H1 (cell line): ENCODE results near the gene PNMA1. TPM values are rescaled to one million over a fixed set of nuclear protein-coding genes. Genes with fewer than 3 reads are reported as not detected.

Source experiments
- CTCF ChIA-PET: fragments of 300-600 bp; sonication (Branson Sonifier 250); formaldehyde crosslinking; loops from one replicate; lab custom pipeline; 2021; ENCODE audit not compliant: partially characterized antibody; lab: Charles Lee
- POLR2A ChIA-PET: fragments of 300-600 bp; sonication (Branson Sonifier 250); formaldehyde crosslinking; loops from one replicate; lab custom pipeline; 2021; ENCODE audit warnings: inconsistent platforms; ENCODE audit not compliant: partially characterized antibody; lab: Charles Lee
- DNase-seq, 2 experiments: peaks; one replicate each; pipeline versions ENCODE4 v3.0.0 to v3.0.0-alpha.2; 2010 to 2022; ENCODE audit warnings: low spot score in 2 of 2, low read depth in 1 of 2, mixed read lengths in 1 of 2
- FAIRE-seq: peaks from 2 replicates; lab custom pipeline; 2011; peaks lifted over from hg19 to GRCh38; lab: Jason Lieb, UNC
- H2AFZ ChIP-seq: 2 replicates; pipeline ENCODE4 v1.8.1; 2012; ENCODE audit warnings: low read length, inconsistent platforms
- H2AK5ac ChIP-seq: 2 replicates; pipeline ENCODE4 v1.6.1; 2013; ENCODE audit warnings: low read depth, low read length
- H2BK120ac ChIP-seq: replicated peaks from 2 replicates; pipeline ENCODE3; 2013; ENCODE audit warnings: low read depth, low read length, inconsistent platforms
- H2BK12ac ChIP-seq: 2 replicates; pipeline ENCODE4 v1.6.1; 2013; ENCODE audit warnings: low read depth, low read length
- H2BK15ac ChIP-seq: 2 replicates; pipeline ENCODE4 v1.6.1; 2013; ENCODE audit warnings: low read length
- H2BK20ac ChIP-seq: 2 replicates; pipeline ENCODE4 v1.6.1; 2013; ENCODE audit warnings: low read length
- H2BK5ac ChIP-seq: 2 replicates; pipeline ENCODE4 v1.6.1; 2013; ENCODE audit warnings: low read depth, low read length
- H3K14ac ChIP-seq: 2 replicates; pipeline ENCODE4 v1.6.1; 2013; ENCODE audit warnings: inconsistent platforms; ENCODE audit not compliant: insufficient read length
- H3K18ac ChIP-seq: 2 replicates; pipeline ENCODE4 v1.6.1; 2013; ENCODE audit warnings: low read length; ENCODE audit errors: extremely low read depth
- H3K23ac ChIP-seq: 2 replicates; pipeline ENCODE4 v1.6.1; 2013; ENCODE audit warnings: inconsistent platforms; ENCODE audit not compliant: insufficient read length
- H3K23me2 ChIP-seq: 2 replicates; pipeline ENCODE4 v1.6.1; 2013; ENCODE audit warnings: low read depth, low read length
- H3K27ac ChIP-seq: 2 replicates; pipeline ENCODE4 v1.6.1; 2011; ENCODE audit warnings: low read depth, low read length, inconsistent platforms
- H3K27me3 ChIP-seq, 4 experiments: replicated peaks in 1 of 4; 1 replicate in 1 of 4; 2 replicates in 3 of 4; pipeline versions ENCODE4 v1.6.1 to v1.8.1; 2011 to 2013; ENCODE audit warnings: low read length in 3 of 4, mild to moderate bottlenecking in 3 of 4, inconsistent platforms in 2 of 4, mixed read lengths in 2 of 4, moderate library complexity in 1 of 4; ENCODE audit not compliant: control insufficient read depth in 3 of 4, insufficient read depth in 3 of 4; ENCODE audit errors: extremely low read depth in 1 of 4
- H3K36me3 ChIP-seq, 4 experiments: 2 replicates each; pipeline versions ENCODE4 v1.6.1 to v1.8.1; 2011 to 2013; ENCODE audit warnings: mild to moderate bottlenecking in 4 of 4, low read length in 3 of 4, moderate library complexity in 2 of 4, control low read depth in 1 of 4, inconsistent platforms in 1 of 4; ENCODE audit not compliant: insufficient read depth in 4 of 4, control insufficient read depth in 2 of 4
- H3K4ac ChIP-seq: replicated peaks from 2 replicates; pipeline ENCODE3; 2013; ENCODE audit warnings: low read length, low read depth, mixed read lengths, inconsistent platforms; ENCODE audit not compliant: insufficient read length
- H3K4me1 ChIP-seq, 4 experiments: replicated peaks in 1 of 4; 1 replicate in 1 of 4; 2 replicates in 3 of 4; pipeline versions ENCODE4 v1.6.1 to v1.8.1; 2011 to 2013; ENCODE audit warnings: low read length in 3 of 4, inconsistent platforms in 2 of 4, mixed read lengths in 1 of 4; ENCODE audit not compliant: insufficient read depth in 4 of 4, control insufficient read depth in 3 of 4
- H3K4me2 ChIP-seq, 2 experiments: 2 replicates each; pipeline versions ENCODE4 v1.6.1 to v1.8.1; 2011 to 2013; ENCODE audit warnings: low read depth in 2 of 2, low read length in 2 of 2, control low read depth in 1 of 2, inconsistent platforms in 1 of 2, mild to moderate bottlenecking in 1 of 2; ENCODE audit not compliant: insufficient read depth in 1 of 2
- H3K4me3 ChIP-seq, 4 experiments: fragments of 200-600, 300-600 bp in 1 of 4; sonication (generic), shearing (Covaris generic), sonication (Bioruptor Twin) in 1 of 4; 2 replicates each; pipeline versions ENCODE4 v1.5.1 to v1.8.1; 2011 to 2016; ENCODE audit warnings: low read length in 4 of 4, low read depth in 3 of 4, control low read depth in 2 of 4, inconsistent platforms in 2 of 4, mild to moderate bottlenecking in 2 of 4, mixed read lengths in 1 of 4, moderate library complexity in 1 of 4; ENCODE audit not compliant: insufficient read depth in 2 of 4; ENCODE audit errors: extremely low read depth in 1 of 4
- H3K56ac ChIP-seq: replicated peaks from 2 replicates; pipeline ENCODE3; 2013; ENCODE audit warnings: low read depth, mild to moderate bottlenecking, mixed read lengths, low read length, inconsistent platforms; ENCODE audit not compliant: insufficient read length
- H3K79me1 ChIP-seq: 2 replicates; pipeline ENCODE4 v1.6.1; 2013; ENCODE audit warnings: low read depth, low read length, control low read depth
- H3K79me2 ChIP-seq, 2 experiments: 2 replicates each; pipeline versions ENCODE4 v1.6.1 to v1.8.1; 2012 to 2013; ENCODE audit warnings: low read length in 2 of 2, mild to moderate bottlenecking in 2 of 2, inconsistent platforms in 1 of 2; ENCODE audit not compliant: insufficient read depth in 2 of 2, control insufficient read depth in 1 of 2
- H3K9ac ChIP-seq, 4 experiments: replicated peaks in 1 of 4; 1 replicate in 1 of 4; 2 replicates in 3 of 4; pipeline versions ENCODE4 v1.6.1 to v1.8.1; 2011 to 2013; ENCODE audit warnings: low read depth in 3 of 4, low read length in 3 of 4, control low read depth in 2 of 4, mild to moderate bottlenecking in 2 of 4, moderate library complexity in 2 of 4, inconsistent platforms in 1 of 4; ENCODE audit errors: extremely low read depth in 1 of 4
- H3K9me3 ChIP-seq, 2 experiments: 2 replicates each; pipeline versions ENCODE4 v1.6.1 to v1.8.1; 2012 to 2013; ENCODE audit warnings: mild to moderate bottlenecking in 2 of 2, moderate library complexity in 2 of 2, control low read depth in 1 of 2, inconsistent platforms in 1 of 2, low read depth in 1 of 2, low read length in 1 of 2, mixed read lengths in 1 of 2; ENCODE audit not compliant: insufficient read depth in 2 of 2
- H4K20me1 ChIP-seq, 2 experiments: replicated peaks in 1 of 2; 2 replicates each; pipeline versions ENCODE3 to v1.8.1; 2011 to 2013; ENCODE audit warnings: inconsistent platforms in 2 of 2, low read length in 2 of 2, mild to moderate bottlenecking in 1 of 2; ENCODE audit not compliant: insufficient read depth in 2 of 2, control insufficient read depth in 1 of 2
- H4K5ac ChIP-seq: 2 replicates; pipeline ENCODE4 v1.6.1; 2013; ENCODE audit warnings: low read length, low read depth, mixed read lengths, inconsistent platforms; ENCODE audit not compliant: insufficient read length
- H4K8ac ChIP-seq: 2 replicates; pipeline ENCODE4 v1.8.0; 2013; ENCODE audit warnings: mild to moderate bottlenecking, moderate library complexity, low read length, inconsistent platforms; ENCODE audit not compliant: insufficient read depth; ENCODE audit errors: extremely low read depth
- H4K91ac ChIP-seq: replicated peaks from 2 replicates; pipeline ENCODE3; 2013; ENCODE audit warnings: low read length, mixed read lengths, inconsistent platforms; ENCODE audit not compliant: insufficient read length
- RBBP5 ChIP-seq: IDR thresholded peaks from 2 replicates; pipeline ENCODE4 v1.7.1; 2012; ENCODE audit warnings: low read depth, mild to moderate bottlenecking, inconsistent platforms, low read length, moderate library complexity, borderline replicate concordance
- SIRT6 ChIP-seq: IDR thresholded peaks from one replicate; pipeline ENCODE4 v1.7.1; 2012; ENCODE audit warnings: low read length, inconsistent platforms
- TAF1 ChIP-seq: IDR thresholded peaks from 2 replicates; pipeline ENCODE4 v1.6.1; 2011; ENCODE audit warnings: mild to moderate bottlenecking, low read depth, low read length
- WGBS, 2 experiments: shearing (Covaris generic) in 1 of 2; methylation state at CpG; one replicate each; pipeline versions ENCODE4 v1.1.6 to v1.1.7; 2013 to 2015; ENCODE audit warnings: low lambda C conversion rate in 2 of 2, mixed read lengths in 2 of 2, inconsistent platforms in 1 of 2, low coverage in 1 of 2, missing lambda C conversion rate in 1 of 2; ENCODE audit not compliant: insufficient replicate concordance in 2 of 2, insufficient coverage in 1 of 2, insufficient read length in 1 of 2; ENCODE audit errors: extremely low coverage in 1 of 2, missing lambda C conversion rate in 1 of 2; 5-methylcytosine and 5-hydroxymethylcytosine counted together
- polyA plus RNA-seq, 7 experiments: library from polyadenylated mRNA; depleted of rRNA in 3 of 7; stranded (reverse) in 5 of 7; unstranded in 2 of 7; fragments of >200 nt in 5 of 7; fragments of 200-250 nt in 2 of 7; gene quantifications; 1 replicate in 5 of 7; 2 replicates in 1 of 7; 4 replicates in 1 of 7; pipeline versions ENCODE4 v1.2.1 to v1.2.3, GENCODE V29; 2011 to 2013; ENCODE audit warnings: missing spikeins in 2 of 7, mixed read lengths in 2 of 7
- total RNA-seq: library from RNA; stranded (reverse); fragmentation: NEBNext Ultra II Directional; extraction: Animal tissue kit (Norgen Biotek cat#: 25700); gene quantifications from 2 replicates; pipeline ENCODE4 v1.2.1, GENCODE V29; 2021

Gene PNMA1
- total and polyA plus RNA-seq, 2 of the 8 experiments (the other 6 are each of a cell fraction or from before 2014, with no cell fraction given), result 15.8 to 52.7 TPM

- H3K4me3 ChIP-seq, result peak overlapping the region; percentile 43 to 79 (median 66)
- peak; percentile 36 for FAIRE-seq
- no peak overlapping the region for H2AFZ ChIP-seq
- H4K8ac ChIP-seq, result 0 out of 2 replicates have a peak overlapping the region, but pooled peaks have one; percentile 4
- CTCF ChIA-PET, result interaction anchor here (0.8 to 1.8 kb wide), 11 partner anchors 9 to 196 kb away, joined by 3 to 10 read pairs (median 3); no protein-coding TSS in a partner anchor
- 0 out of 2 replicates have a peak overlapping the region, but pooled peaks have one; percentile 81 for H2BK15ac ChIP-seq
- peaks cover 0 to 8% of the 10 kb centered on the region in 2 experiments; a peak in 2 of 4 replicates for H3K79me2 ChIP-seq
- peak overlapping the region; percentile 82 for H3K4ac ChIP-seq
- H3K4me1 ChIP-seq, result peaks cover 16 to 32% (median 24%) of the 10 kb centered on the region in 4 experiments
- H2BK12ac ChIP-seq, result peak overlapping the region; percentile 84
- POLR2A ChIA-PET, result interaction anchor here (0.6 to 3.4 kb wide), 6 partner anchors 10 to 592 kb away, joined by 3 to 11 read pairs (median 4); partner anchors contain the start of gene PTGR2
- H3K14ac ChIP-seq, result no peak overlapping the region
- H2BK5ac ChIP-seq, result 0 out of 2 replicates have a peak overlapping the region, but pooled peaks have one; percentile 24
- peaks cover 5% of the 10 kb centered on the region; the same call in 1 of the 2 replicates for H3K79me1 ChIP-seq
- H3K36me3 ChIP-seq, result peaks cover 0 to 6% (median 0%) of the 10 kb centered on the region in 4 experiments; a peak in 1 of 8 replicates
- peak overlapping the region; percentile 83 to 95 for H3K4me2 ChIP-seq
- peaks cover 4 to 8% of the 10 kb centered on the region in 2 experiments for H4K20me1 ChIP-seq
- H3K27ac ChIP-seq, result no peak overlapping the region
- WGBS, 2 experiments, result 52% methylated on average over 18 of the region's 20 CpGs; no CpG with 5 or more reads in 1 of the 2 experiments
- no peak overlapping the region for H2BK120ac ChIP-seq
- H3K27me3 ChIP-seq, result peaks cover 0 to 6% (median 2%) of the 10 kb centered on the region in 4 experiments; a peak in 3 of 7 replicates
- peak in 1 of 2 experiments; percentile 69 for DNase-seq
- TF ChIP-seq RBBP5, result 0 out of 2 replicates have a peak, but pooled peaks have one; percentile 35
- peak; percentile 29; the same call in 1 of the 2 replicates for TF ChIP-seq TAF1
- no peak for TF ChIP-seq SIRT6
- TF ChIP-seq, all 59 proteins: peak for 2
- no peak overlapping the region for H3K56ac ChIP-seq
- H3K18ac ChIP-seq, result peak overlapping the region; percentile 87
- peak overlapping the region; percentile 67 for H4K91ac ChIP-seq
- H3K23ac ChIP-seq, result no peak overlapping the region
- H4K5ac ChIP-seq, result no peak overlapping the region
- no peak overlapping the region; the same call in 1 of the 2 replicates for H2AK5ac ChIP-seq
- no peaks in the 10 kb centered on the region for H3K9me3 ChIP-seq
- H3K23me2 ChIP-seq, result peaks cover 27% of the 10 kb centered on the region
- H3K9ac ChIP-seq, result peak overlapping the region in 2 of 4 experiments; percentile 49 to 57; a peak in 3 of 7 replicates
- no peak overlapping the region for H2BK20ac ChIP-seq
Measured at GRCh38 chr14:73717711-73718417, 3.7 kb upstream of the PNMA1 start.
